ENCODE results near the gene EVI5L. TPM values are rescaled to one million over a fixed set of nuclear protein-coding genes. Genes with fewer than 3 reads are reported as not detected.

EVI5L gene
- total and polyA plus RNA-seq, 9 donors: 5.1 to 15.9 (median 10.9) TPM

- Histone ChIP-seq H3K4me1 (ENCODE audit: insufficient read depth) (peaks cover 9% of the 10 kb centered on the region), H3K9me3 (no peaks in the 10 kb centered on the region), H3K27ac (no peak overlapping the region), H3K4me3 (peak overlapping the region; percentile 9), H3K27me3 (no peaks in the 10 kb centered on the region), H3K36me3 (no peaks in the 10 kb centered on the region)
- WGBS, 3 donors: 3 to 4% (median 3%) methylated on average over 33 of the region's 33 CpGs
- DNase-seq: peak; percentile 89 to 94 (median 92)
- intact Hi-C loops (cut with DNase I): no loop called here
- TF ChIP-seq CTCF (IDR thresholded peaks at IDR 0.05) (no peak), EP300 (IDR thresholded peaks at IDR 0.05) (no peak), POLR2A (IDR thresholded peaks at IDR 0.05) (no peak)
Measured at GRCh38 chr19:7871437-7872305, 41.7 kb downstream of the EVI5L start.

GRCh38 chr19:7872306-7873204 is 42.5 kb downstream of the EVI5L start:
- Histone ChIP-seq H3K27me3 (no peaks in the 10 kb centered on the region), H3K9me3 (no peaks in the 10 kb centered on the region), H3K4me3 (no peak overlapping the region), H3K4me1 (ENCODE audit: insufficient read depth) (peaks cover 9% of the 10 kb centered on the region), H3K27ac (no peak overlapping the region), H3K36me3 (no peaks in the 10 kb centered on the region)
- TF ChIP-seq POLR2A (IDR thresholded peaks at IDR 0.05) (no peak), EP300 (IDR thresholded peaks at IDR 0.05) (no peak), CTCF (IDR thresholded peaks at IDR 0.05) (no peak)
- WGBS, 3 donors: 46 to 63% (median 55%) methylated on average over 44 to 47 of the region's 47 CpGs
- intact Hi-C loops (cut with DNase I): no loop called here
- peak in 2 of 5 donors; percentile 55 to 60 for DNase-seq

- Histone ChIP-seq H3K27me3 (no peaks in the 10 kb centered on the region), H3K27ac (no peak overlapping the region), H3K4me1 (ENCODE audit: insufficient read depth) (peaks cover 9% of the 10 kb centered on the region), H3K9me3 (no peaks in the 10 kb centered on the region), H3K4me3 (no peak overlapping the region), H3K36me3 (no peaks in the 10 kb centered on the region)
- DNase-seq: peak in 2 of 5 donors; percentile 43 to 44
- TF ChIP-seq CTCF (IDR thresholded peaks at IDR 0.05) (no peak), POLR2A (IDR thresholded peaks at IDR 0.05) (no peak), EP300 (IDR thresholded peaks at IDR 0.05) (no peak)
- 15 to 27% (median 23%) methylated on average over 49 to 53 of the region's 53 CpGs for WGBS, 3 donors
- intact Hi-C loops (cut with DNase I): no loop called here
Measured at GRCh38 chr19:7873304-7874075, 43.5 kb downstream of the EVI5L start.
